Measurements from ENCODE around the gene MRPS7. TPM values are rescaled to one million over a fixed set of nuclear protein-coding genes. Genes with fewer than 3 reads are reported as not detected.

The MRPS7 gene
- total and polyA plus RNA-seq, 2 donors (not counting 3 experiments of a cell fraction or from before 2014, with no cell fraction given): 79.8 to 82.8 TPM

- POLR2A ChIA-PET: interaction anchor here (1.7 to 2.3 kb wide), 3 partner anchors 9 to 124 kb away, joined by 3 to 23 read pairs (median 17); partner anchors contain the start of genes GGA3, MRPS7 and SLC25A19
- Histone ChIP-seq H3K27me3 (ENCODE audit: control insufficient read depth in 2 of 2, insufficient read depth in 2 of 2, low read length in 2 of 2) (no peaks in the 10 kb centered on the region), H4K20me1 (replicated peaks; ENCODE audit: control insufficient read depth, extremely low read depth, insufficient read depth, low read length) (no peaks in the 10 kb centered on the region), H3K9me3 (replicated peaks; ENCODE audit: control insufficient read depth, insufficient read depth, low read length) (no peaks in the 10 kb centered on the region), H3K9me1 (replicated peaks; ENCODE audit: control insufficient read depth, extremely low read depth, insufficient read depth, low read length) (no peaks in the 10 kb centered on the region), H3K4me1 (ENCODE audit: control insufficient read depth, extremely low read depth, insufficient read depth, low read length) (peaks cover 44% of the 10 kb centered on the region), H3K27ac (ENCODE audit: insufficient read depth, low read depth, low read length) (no peak overlapping the region), H3K36me3 (ENCODE audit: control insufficient read depth in 2 of 2, extremely low read depth in 1 of 2, insufficient read depth in 2 of 2, low read length in 2 of 2) (peaks cover 3 to 4% of the 10 kb centered on the region in 2 experiments), H3K4me2 (ENCODE audit: insufficient read depth, low read length) (peak overlapping the region; percentile 77), H3K9ac (replicated peaks; ENCODE audit: extremely low read depth, insufficient read depth, low read length) (no peak overlapping the region), H3K4me3 (replicated peaks in 1 of 3; ENCODE audit: insufficient read depth in 1 of 3, low read depth in 1 of 3, low read length in 3 of 3) (peak overlapping the region in 2 of 3 experiments; percentile 53 to 89), H3K79me2 (ENCODE audit: control insufficient read depth, insufficient read depth, low read length) (no peaks in the 10 kb centered on the region), H2AFZ (ENCODE audit: low read depth, low read length) (peak overlapping the region; percentile 65)
- CTCF ChIA-PET: interaction anchor here (1.3 to 4.1 kb wide), 13 partner anchors 8 to 586 kb away, joined by 4 to 91 read pairs (median 14); partner anchors contain the start of genes GGA3, MRPS7, SLC25A19 and WBP2
- no TSS peak for BruUV-seq (replicated peaks)
- DNase-seq (ENCODE audit: low read depth, low spot score) (no peak), FAIRE-seq (no peak)
- intact Hi-C loops (cut with micrococcal nuclease) (loop anchor here (2.0 kb wide), 2 partner anchors 19 to 135 kb away; partner anchors contain the start of genes GRB2 and SLC25A19), dilution Hi-C loops (cut with MboI; ENCODE audit: extremely low pct_ligation_motif_present, low sequenced_read_pairs) (no loop called here)
- no peak for TF ChIP-seq POLR2A (IDR thresholded peaks at IDR 0.05; ENCODE audit: low read depth, low read length)
- TF ChIP-seq, protein P1, sequence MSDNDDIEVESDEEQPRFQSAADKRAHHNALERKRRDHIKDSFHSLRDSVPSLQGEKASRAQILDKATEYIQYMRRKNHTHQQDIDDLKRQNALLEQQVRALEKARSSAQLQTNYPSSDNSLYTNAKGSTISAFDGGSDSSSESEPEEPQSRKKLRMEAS (IDR thresholded peaks at IDR 0.05; ENCODE audit: insufficient read depth, insufficient read length): no peak
- TF ChIP-seq JUN (IDR thresholded peaks at IDR 0.05; ENCODE audit: borderline replicate concordance, insufficient read depth, insufficient read length, low read depth): no peak
- no peak for TF ChIP-seq POLR2AphosphoS5 (IDR thresholded peaks at IDR 0.05; ENCODE audit: insufficient read depth, low read depth, low read length)
- TF ChIP-seq CTCF (IDR thresholded peaks at IDR 0.05; ENCODE audit: extremely low read depth in 1 of 2, insufficient read depth in 1 of 2, low read depth in 1 of 2, low read length in 2 of 2): no peak
- TF ChIP-seq GATA2 (IDR thresholded peaks at IDR 0.05; ENCODE audit: insufficient read depth, insufficient read length, low read depth, low read length): no peak
- no peak for TF ChIP-seq EZH2 (IDR thresholded peaks at IDR 0.05; ENCODE audit: borderline replicate concordance, low read depth, low read length, severe bottlenecking)
- TF ChIP-seq MYC (IDR thresholded peaks at IDR 0.05; ENCODE audit: low read depth, low read length): no peak
These were observed 8.2 kb downstream of the MRPS7 start for GRCh38 chr17:75269844-75270217.

All from endothelial cell of umbilical vein (primary cell).